Ovary (tissue), 9 donors: ENCODE data around the gene EIF3A. TPM values are rescaled to one million over a fixed set of nuclear protein-coding genes. Genes with fewer than 3 reads are reported as not detected.

Source experiments
- DNase-seq, 5 donors: peaks; one replicate each; pipeline ENCODE4 v3.0.0-alpha.2; 2019 to 2020
- H3K27ac ChIP-seq, 2 donors: fragments of 200-600 bp; one replicate each; pipeline versions ENCODE4 v1.5.1 to v1.8.0; 2019 to 2022
- H3K27me3 ChIP-seq: fragments of 200-600 bp; one replicate; pipeline ENCODE4 v1.8.0; 2022
- H3K36me3 ChIP-seq: fragments of 200-600 bp; sonication (generic); one replicate; pipeline ENCODE4 v1.5.1; 2019
- H3K4me1 ChIP-seq: one replicate; pipeline ENCODE4 v1.8.1; 2013; ENCODE audit warnings: mild to moderate bottlenecking, moderate library complexity; ENCODE audit not compliant: insufficient read depth
- H3K4me3 ChIP-seq: fragments of 200-600 bp; sonication (generic); one replicate; pipeline ENCODE4 v1.5.1; 2017
- H3K9me3 ChIP-seq, 2 donors: fragments of 200-600 bp in 1 of 2; sonication (generic) in 1 of 2; one replicate each; pipeline versions ENCODE4 v1.5.1 to v1.8.1; 2013 to 2019; ENCODE audit warnings: mild to moderate bottlenecking in 1 of 2, moderate library complexity in 1 of 2
- CTCF ChIP-seq, 3 donors: fragments of 450-650 bp in 2 of 3; fragments of 200-600 bp in 1 of 3; IDR thresholded peaks; one replicate each; pipeline versions ENCODE4 v1.5.1 to v1.8.0; 2016 to 2022; ENCODE audit warnings: antibody characterized with exemption in 3 of 3, mild to moderate bottlenecking in 1 of 3
- EP300 ChIP-seq: sonication (generic); formaldehyde crosslinking; IDR thresholded peaks from one replicate; pipeline ENCODE4 v1.6.1; 2017; ENCODE audit warnings: antibody characterized with exemption
- POLR2A ChIP-seq: fragments of 450-650 bp; IDR thresholded peaks from one replicate; pipeline ENCODE4 v1.6.1; 2017; ENCODE audit warnings: antibody characterized with exemption, mild to moderate bottlenecking, moderate library complexity
- WGBS, 3 donors: extraction: QIAGEN DNeasy Blood & Tissue Kit in 1 of 3; methylation state at CpG; one replicate each; pipeline versions ENCODE4 v1.1.5 to v1.1.7; 2013 to 2017; 5-methylcytosine and 5-hydroxymethylcytosine counted together
- intact Hi-C, 4 donors: fragments of 100-400 bp; cut with DNase I; formaldehyde crosslinking; loops; one replicate each; pipeline versions ENCODE4 v1.11.0 to v1.15.1; 2022 to 2023
- polyA plus RNA-seq, 2 donors: library from polyadenylated mRNA; stranded (reverse); fragments of 200-250 nt in 1 of 2; fragments of 350-450 nt in 1 of 2; fragmentation: Illumina TruSeq in 1 of 2; extraction: RNeasy Lipid Tissue Mini Kit (QIAGEN cat#74804) in 1 of 2; gene quantifications; one replicate each; pipeline ENCODE4 v1.2.3, GENCODE V29; 2013 to 2014
- total RNA-seq, 7 donors: library from RNA; depleted of rRNA in 2 of 7; stranded (reverse); fragments of >200 nt in 2 of 7; fragmentation: NEBNext Ultra II Directional in 3 of 7; extraction: Animal tissue kit (Norgen Biotek cat#: 25700) in 3 of 7; gene quantifications; one replicate each; pipeline versions ENCODE4 v1.1.0 to v1.2.4, GENCODE V29; 2016 to 2023
- donor health status: DM: no; HTN: no; CAD: no; lungs with moderate emphysema.
- donor health status: DM: no; HTN: no; CAD: no.
- donor health status: Bipolar disorder and iron deficiency.
- donor health status: DM: yes; HTN: yes; CAD: no.
- donor health status: DM: no; HTN: no; CAD: no.
- donor health status: DM: yes; HTN: yes; CAD: no.

The EIF3A gene
- total and polyA plus RNA-seq, 9 donors = 53.9 to 113 (median 88.1) TPM

- peak overlapping the region in 1 of 2 donors; percentile 57 for H3K27ac ChIP-seq
- no peak overlapping the region for H3K4me3 ChIP-seq
- TF ChIP-seq POLR2A (no peak), CTCF (IDR thresholded peaks at IDR 0.05) (no peak), EP300 (no peak)
- H3K4me1 ChIP-seq = no peaks in the 10 kb centered on the region
- DNase-seq = no peak
- 10 to 32% (median 16%) methylated on average over 4 of the region's 4 CpGs for WGBS, 3 donors
- H3K27me3 ChIP-seq = no peaks in the 10 kb centered on the region
- intact Hi-C loops = no loop called here
- H3K36me3 ChIP-seq = no peaks in the 10 kb centered on the region
- H3K9me3 ChIP-seq = no peaks in the 10 kb centered on the region
Observed at GRCh38 chr10:119120413-119120867, 39.8 kb upstream of the EIF3A start.

GRCh38 chr10:119119400-119119799 is 38.8 kb upstream of the EIF3A start:
- DNase-seq = no peak
- no peaks in the 10 kb centered on the region for H3K9me3 ChIP-seq
- intact Hi-C loops = no loop called here
- peak overlapping the region in 1 of 2 donors; percentile 57 for H3K27ac ChIP-seq
- H3K27me3 ChIP-seq = no peaks in the 10 kb centered on the region
- no peaks in the 10 kb centered on the region for H3K36me3 ChIP-seq
- TF ChIP-seq EP300 (no peak), CTCF (IDR thresholded peaks at IDR 0.05) (no peak), POLR2A (no peak)
- H3K4me3 ChIP-seq = no peak overlapping the region
- no peaks in the 10 kb centered on the region for H3K4me1 ChIP-seq
- 95 to 98% (median 96%) methylated on average over 1 of the region's 1 CpG for WGBS, 3 donors

- no peak overlapping the region for H3K4me3 ChIP-seq
- no peak for TF ChIP-seq CTCF (IDR thresholded peaks at IDR 0.05)
- TF ChIP-seq EP300 = no peak
- no peak for TF ChIP-seq POLR2A
- H3K4me1 ChIP-seq = no peaks in the 10 kb centered on the region
- H3K9me3 ChIP-seq = no peaks in the 10 kb centered on the region
- WGBS, 3 donors = 83% methylated on average over 5 of the region's 5 CpGs
- intact Hi-C loops = no loop called here
- H3K27ac ChIP-seq = no peak overlapping the region
- H3K27me3 ChIP-seq = no peaks in the 10 kb centered on the region
- no peaks in the 10 kb centered on the region for H3K36me3 ChIP-seq
- DNase-seq = no peak
Observed at GRCh38 chr10:119118231-119118630, 37.6 kb upstream of the EIF3A start.

GRCh38 chr10:119116326-119116951 is 35.8 kb upstream of the EIF3A start:
- H3K27ac ChIP-seq = no peak overlapping the region
- intact Hi-C loops = no loop called here

More at GRCh38 chr10:119116326-119116951, 35.8 kb upstream of the EIF3A start:
- H3K36me3 ChIP-seq = no peaks in the 10 kb centered on the region
- TF ChIP-seq CTCF (IDR thresholded peaks at IDR 0.05) (no peak), POLR2A (no peak), EP300 (no peak)
- H3K9me3 ChIP-seq = no peaks in the 10 kb centered on the region
- DNase-seq = no peak
- no peak overlapping the region for H3K4me3 ChIP-seq
- H3K27me3 ChIP-seq = no peaks in the 10 kb centered on the region
- WGBS, 3 donors = 91 to 96% (median 95%) methylated on average over 6 of the region's 6 CpGs
- no peaks in the 10 kb centered on the region for H3K4me1 ChIP-seq
